HEK293T (cell line): ENCODE data around the gene CUX1.

Source experiments
- CTBP1 ChIP-seq: fragments of 450-650 bp; IDR thresholded peaks from 2 replicates; pipeline ENCODE4 v1.6.1; 2016; ENCODE audit warnings: borderline replicate concordance
- ELF4 ChIP-seq: fragments of 450-650 bp; IDR thresholded peaks from 2 replicates; pipeline ENCODE4 v1.6.1; 2017; ENCODE audit warnings: antibody characterized with exemption
- L3MBTL2 ChIP-seq: fragments of 450-650 bp; conservative IDR thresholded peaks from 2 replicates; pipeline ENCODE4 v1.6.1; 2016; ENCODE audit warnings: mild to moderate bottlenecking
- LEF1 ChIP-seq: fragments of 450-650 bp; IDR thresholded peaks from 2 replicates; pipeline ENCODE4 v1.6.1; 2017; ENCODE audit warnings: mild to moderate bottlenecking, borderline replicate concordance
- NFRKB ChIP-seq: fragments of 450-650 bp; IDR thresholded peaks from 2 replicates; pipeline ENCODE4 v1.6.1; 2016; ENCODE audit warnings: mild to moderate bottlenecking, moderate library complexity
- SP1 ChIP-seq: fragments of 450-650 bp; IDR thresholded peaks from 2 replicates; pipeline ENCODE4 v1.6.1; 2017

GRCh38 chr7:102173669-102174068 lies 356.2 kb downstream of the CUX1 start:
- TF ChIP-seq NFRKB (no peak), SP1 (no peak), CTBP1 (no peak), LEF1 (no peak), ELF4 (no peak), L3MBTL2 (no peak)
